ENCODE data around the gene HOXC6. TPM values are rescaled to one million over a fixed set of nuclear protein-coding genes. Genes with fewer than 3 reads are reported as not detected.
"Not testable (repeated sequence)": the region's sequence is repeated elsewhere in the genome, so short reads cannot be mapped to it uniquely, and the experiment has no call there.

Gene HOXC6
- total RNA-seq, 1 experiment from 2014 or later, result 10.2 TPM

GRCh38 chr12:54075409-54075808 is 47.2 kb downstream of the HOXC6 start:
- peaks cover 10% of the 10 kb centered on the region for H3K4me1 Mint-ChIP-seq (ENCODE audit: low read depth, unreplicated experiment)
- H3K4me1 ChIP-seq, result no peaks in the 10 kb centered on the region
- no peak overlapping the region for H3K4me3 ChIP-seq (ENCODE audit: low read depth, low read length)
- H3K36me3 Mint-ChIP-seq (ENCODE audit: insufficient read depth, unreplicated experiment), result no peaks in the 10 kb centered on the region
- no peaks in the 10 kb centered on the region for H3K9me3 Mint-ChIP-seq (ENCODE audit: unreplicated experiment)
- no peak for TF ChIP-seq CTCF (IDR thresholded peaks at IDR 0.05; ENCODE audit: insufficient read depth in 1 of 2, low read depth in 1 of 2, low read length in 1 of 2, severe bottlenecking in 1 of 2, unreplicated experiment in 1 of 2)
- intact Hi-C loops (cut with micrococcal nuclease; ENCODE audit: unreplicated experiment), result no loop called here
- DNase-seq, result no peak
- H3K27ac Mint-ChIP-seq (ENCODE audit: unreplicated experiment), result no peak overlapping the region
- no peaks in the 10 kb centered on the region for H3K36me3 ChIP-seq (ENCODE audit: control insufficient read depth, insufficient read depth, low read length)
- POLR2A ChIA-PET, result no interaction called here
- no peak overlapping the region for H3K4me3 Mint-ChIP-seq (ENCODE audit: unreplicated experiment)
- CTCF ChIA-PET, result no interaction called here
- no peaks in the 10 kb centered on the region for H3K27me3 Mint-ChIP-seq (ENCODE audit: insufficient read depth, unreplicated experiment)
- no peaks in the 10 kb centered on the region for H3K9me3 ChIP-seq
- no TSS peak for BruUV-seq (replicated peaks)
- H3K27me3 ChIP-seq (replicated peaks; ENCODE audit: control insufficient read depth, insufficient read depth, low read length), result no peaks in the 10 kb centered on the region

- Histone ChIP-seq H3K4me1 (no peaks in the 10 kb centered on the region), H3K36me3 (ENCODE audit: control insufficient read depth, insufficient read depth, low read length) (no peaks in the 10 kb centered on the region), H3K4me3 (ENCODE audit: low read depth, low read length) (no peak overlapping the region), H3K27me3 (replicated peaks; ENCODE audit: control insufficient read depth, insufficient read depth, low read length) (no peaks in the 10 kb centered on the region), H3K9me3 (no peaks in the 10 kb centered on the region)
- intact Hi-C loops (cut with micrococcal nuclease; ENCODE audit: unreplicated experiment), result no loop called here
- H3K27me3 Mint-ChIP-seq (ENCODE audit: insufficient read depth, unreplicated experiment), result no peaks in the 10 kb centered on the region
- no peak overlapping the region for H3K4me3 Mint-ChIP-seq (ENCODE audit: unreplicated experiment)
- no peaks in the 10 kb centered on the region for H3K36me3 Mint-ChIP-seq (ENCODE audit: insufficient read depth, unreplicated experiment)
- H3K4me1 Mint-ChIP-seq (ENCODE audit: low read depth, unreplicated experiment), result peaks cover 16% of the 10 kb centered on the region
- no peaks in the 10 kb centered on the region for H3K9me3 Mint-ChIP-seq (ENCODE audit: unreplicated experiment)
- H3K27ac Mint-ChIP-seq (ENCODE audit: unreplicated experiment), result no peak overlapping the region
- no peak for TF ChIP-seq CTCF (IDR thresholded peaks at IDR 0.05; ENCODE audit: insufficient read depth in 1 of 2, low read depth in 1 of 2, low read length in 1 of 2, severe bottlenecking in 1 of 2, unreplicated experiment in 1 of 2)
- POLR2A ChIA-PET, result no interaction called here
- CTCF ChIA-PET, result no interaction called here
- no peak for DNase-seq
- no TSS peak for BruUV-seq (replicated peaks)
Measured at GRCh38 chr12:54075974-54076373, 47.7 kb downstream of the HOXC6 start.

GRCh38 chr12:54077843-54078242 is 49.6 kb downstream of the HOXC6 start:
- H3K27me3 Mint-ChIP-seq (ENCODE audit: insufficient read depth, unreplicated experiment); BruUV-seq (replicated peaks); intact Hi-C loops (cut with micrococcal nuclease; ENCODE audit: unreplicated experiment); H3K36me3 ChIP-seq (ENCODE audit: control insufficient read depth, insufficient read depth, low read length); H3K9me3 Mint-ChIP-seq (ENCODE audit: unreplicated experiment); H3K4me3 Mint-ChIP-seq (ENCODE audit: unreplicated experiment); H3K36me3 Mint-ChIP-seq (ENCODE audit: insufficient read depth, unreplicated experiment); H3K9me3 ChIP-seq; H3K4me1 ChIP-seq; DNase-seq; H3K4me3 ChIP-seq (ENCODE audit: low read depth, low read length); H3K27me3 ChIP-seq (replicated peaks; ENCODE audit: control insufficient read depth, insufficient read depth, low read length): not testable (repeated sequence)
- peak overlapping the region; percentile 53 for H3K27ac Mint-ChIP-seq (ENCODE audit: unreplicated experiment)
- peaks cover 31% of the 10 kb centered on the region for H3K4me1 Mint-ChIP-seq (ENCODE audit: low read depth, unreplicated experiment)
- ChIA-PET POLR2A (interaction anchor here (0.6 kb wide), 1 partner anchor 291 kb away, joined by 3 read pairs; no protein-coding TSS in a partner anchor), CTCF (interaction anchor here (0.6 kb wide), 1 partner anchor 93 kb away, joined by 3 read pairs; the partner anchor contains the start of gene HOXC10)

- H3K9me3 ChIP-seq, result not testable (repeated sequence)
- peaks cover 39% of the 10 kb centered on the region for H3K4me1 Mint-ChIP-seq (ENCODE audit: low read depth, unreplicated experiment)
Measured at GRCh38 chr12:54079115-54079514, 50.9 kb downstream of the HOXC6 start.

More at GRCh38 chr12:54079115-54079514, 50.9 kb downstream of the HOXC6 start:
- H3K4me1 ChIP-seq; H3K4me3 Mint-ChIP-seq (ENCODE audit: unreplicated experiment); CTCF ChIA-PET; H3K27ac Mint-ChIP-seq (ENCODE audit: unreplicated experiment); H3K9me3 Mint-ChIP-seq (ENCODE audit: unreplicated experiment); H3K36me3 ChIP-seq (ENCODE audit: control insufficient read depth, insufficient read depth, low read length); intact Hi-C loops (cut with micrococcal nuclease; ENCODE audit: unreplicated experiment); H3K27me3 Mint-ChIP-seq (ENCODE audit: insufficient read depth, unreplicated experiment); DNase-seq; BruUV-seq (replicated peaks); H3K4me3 ChIP-seq (ENCODE audit: low read depth, low read length); POLR2A ChIA-PET; H3K36me3 Mint-ChIP-seq (ENCODE audit: insufficient read depth, unreplicated experiment); H3K27me3 ChIP-seq (replicated peaks; ENCODE audit: control insufficient read depth, insufficient read depth, low read length): not testable (repeated sequence)

Small RNA genes within 50 kb of the gene (microRNA-seq; reads per million reads assigned to microRNA genes)
- gene MIR196A2, result 252 reads per million, percentile 78 among the genes with 10 or more reads in this experiment
- 531 reads per million, percentile 82 among the genes with 10 or more reads in this experiment for gene MIR615

Other genes starting within 250 kb of the HOXC6 start
- gene HOXC13, start 89.6 kb upstream of the HOXC6 start, total RNA-seq (2022), result 6.4 and 7.3 TPM in 2 replicates
- gene HOXC12, start 73.5 kb upstream of the HOXC6 start, total RNA-seq (2022), result 9.4 and 10.3 TPM in 2 replicates
- gene HOXC11, start 55.3 kb upstream of the HOXC6 start, total RNA-seq (2022), result 1.7 and 2.2 TPM in 2 replicates
- gene HOTAIR, start 53.5 kb upstream of the HOXC6 start, total RNA-seq (2022), result 1.6 and 1.9 TPM in 2 replicates
- 4.0 and 4.5 TPM in 2 replicates for gene HOXC10, start 43.3 kb upstream of the HOXC6 start, total RNA-seq (2022)
- gene HOXC9, start 28.3 kb upstream of the HOXC6 start, total RNA-seq (2022), result 2.9 and 3.1 TPM in 2 replicates
- 10.8 and 11.3 TPM in 2 replicates for gene HOXC8, start 19.5 kb upstream of the HOXC6 start, total RNA-seq (2022)
- gene HOXC5, start 4.6 kb downstream of the HOXC6 start, total RNA-seq (2022), result 3.4 and 3.6 TPM in 2 replicates
- 2.9 and 4.1 TPM in 2 replicates for gene HOXC4, start 25.4 kb downstream of the HOXC6 start, total RNA-seq (2022)
- 51.8 and 53.2 TPM in 2 replicates for gene SMUG1, start 160.5 kb downstream of the HOXC6 start, total RNA-seq (2022)